ENCODE measurements around the gene GOLPH3. TPM values are rescaled to one million over a fixed set of nuclear protein-coding genes. Genes with fewer than 3 reads are reported as not detected.

Gene GOLPH3
- total and polyA plus RNA-seq, 2 experiments from 2014 or later: 68.5 to 96.1 TPM

GRCh38 chr5:32195265-32195664 is 21.1 kb upstream of the GOLPH3 start:
- Mint-ChIP-seq H3K27ac (no peak overlapping the region), H3K4me1 (no peaks in the 10 kb centered on the region; the same call in 2 of the 3 replicates), H3K9me3 (no peaks in the 10 kb centered on the region; the same call in 2 of the 3 replicates), H3K27me3 (ENCODE audit: insufficient read depth, low read depth, poor library complexity) (peaks cover 2% of the 10 kb centered on the region), H3K36me3 (ENCODE audit: low read depth) (no peaks in the 10 kb centered on the region), H3K4me3 (no peak overlapping the region)
- no peaks in the 10 kb centered on the region for H3K9me2 ChIP-seq (ENCODE audit: insufficient read depth)
- peak overlapping the region; percentile 16; the same call in 1 of the 2 replicates for H2AFZ ChIP-seq
- no peak overlapping the region for H3K4me3 ChIP-seq
- no peak for ATAC-seq
- H3K4me2 ChIP-seq: no peak overlapping the region
- no peak for DNase-seq (ENCODE audit: low spot score)
- no peaks in the 10 kb centered on the region for H4K20me1 ChIP-seq (replicated peaks; ENCODE audit: insufficient read depth)
- no peaks in the 10 kb centered on the region for H3K4me1 ChIP-seq (ENCODE audit: insufficient read depth)
- no peaks in the 10 kb centered on the region for H3K27me3 ChIP-seq (ENCODE audit: insufficient read depth)
- H3K79me2 ChIP-seq (replicated peaks; ENCODE audit: insufficient read depth): no peaks in the 10 kb centered on the region
- no peaks in the 10 kb centered on the region for H3F3A ChIP-seq (replicated peaks; ENCODE audit: low read depth)
- no peak overlapping the region for H3K27ac ChIP-seq (ENCODE audit: low read depth)
- TF ChIP-seq ETS1 (IDR thresholded peaks at IDR 0.05) (no peak), EZH2phosphoT487 (IDR thresholded peaks at IDR 0.05; ENCODE audit: unreplicated experiment) (no peak)
- no peaks in the 10 kb centered on the region for H3K36me3 ChIP-seq (ENCODE audit: insufficient read depth)

GRCh38 chr5:32193591-32193990 is 19.5 kb upstream of the GOLPH3 start:
- DNase-seq (ENCODE audit: low spot score): no peak
- Histone ChIP-seq H3F3A (replicated peaks; ENCODE audit: low read depth) (no peaks in the 10 kb centered on the region), H3K27me3 (ENCODE audit: insufficient read depth) (no peaks in the 10 kb centered on the region), H3K79me2 (replicated peaks; ENCODE audit: insufficient read depth) (no peaks in the 10 kb centered on the region), H3K27ac (ENCODE audit: low read depth) (no peak overlapping the region), H2AFZ (0 out of 2 replicates have a peak overlapping the region, but pooled peaks have one; percentile 64), H4K20me1 (replicated peaks; ENCODE audit: insufficient read depth) (no peaks in the 10 kb centered on the region), H3K36me3 (ENCODE audit: insufficient read depth) (no peaks in the 10 kb centered on the region), H3K9me2 (ENCODE audit: insufficient read depth) (no peaks in the 10 kb centered on the region), H3K4me1 (ENCODE audit: insufficient read depth) (no peaks in the 10 kb centered on the region), H3K4me3 (no peak overlapping the region), H3K4me2 (no peak overlapping the region)
- Mint-ChIP-seq H3K27ac (no peak overlapping the region), H3K27me3 (ENCODE audit: insufficient read depth, low read depth, poor library complexity) (peaks cover 2% of the 10 kb centered on the region), H3K36me3 (ENCODE audit: low read depth) (no peaks in the 10 kb centered on the region; the same call in 2 of the 3 replicates), H3K4me3 (no peak overlapping the region), H3K9me3 (peaks cover 2% of the 10 kb centered on the region; the same call in 1 of the 3 replicates), H3K4me1 (no peaks in the 10 kb centered on the region; the same call in 2 of the 3 replicates)
- no peak for TF ChIP-seq ETS1 (IDR thresholded peaks at IDR 0.05)
- TF ChIP-seq NANOG (IDR thresholded peaks at IDR 0.05; ENCODE audit: borderline replicate concordance): no peak
- ATAC-seq: no peak; the same call in 2 of the 3 replicates

- H2AFZ ChIP-seq: peak overlapping the region; percentile 64; the same call in 1 of the 2 replicates
Measured at GRCh38 chr5:32190095-32190494, 16.0 kb upstream of the GOLPH3 start.

More at GRCh38 chr5:32190095-32190494, 16.0 kb upstream of the GOLPH3 start:
- TF ChIP-seq JUNB (IDR thresholded peaks at IDR 0.05; ENCODE audit: unreplicated experiment): no peak
- Mint-ChIP-seq H3K36me3 (ENCODE audit: low read depth) (no peaks in the 10 kb centered on the region; the same call in 2 of the 3 replicates), H3K27ac (no peak overlapping the region), H3K4me3 (no peak overlapping the region), H3K4me1 (no peaks in the 10 kb centered on the region; the same call in 2 of the 3 replicates), H3K9me3 (peaks cover 14% of the 10 kb centered on the region; the same call in 1 of the 3 replicates), H3K27me3 (ENCODE audit: insufficient read depth, low read depth, poor library complexity) (peaks cover 4% of the 10 kb centered on the region)
- Histone ChIP-seq H3K36me3 (ENCODE audit: insufficient read depth) (no peaks in the 10 kb centered on the region), H3K27me3 (ENCODE audit: insufficient read depth) (no peaks in the 10 kb centered on the region), H3K9me2 (ENCODE audit: insufficient read depth) (no peaks in the 10 kb centered on the region), H3K4me3 (no peak overlapping the region), H3K4me1 (ENCODE audit: insufficient read depth) (no peaks in the 10 kb centered on the region), H4K20me1 (replicated peaks; ENCODE audit: insufficient read depth) (no peaks in the 10 kb centered on the region), H3F3A (replicated peaks; ENCODE audit: low read depth) (no peaks in the 10 kb centered on the region), H3K79me2 (replicated peaks; ENCODE audit: insufficient read depth) (no peaks in the 10 kb centered on the region), H3K4me2 (no peak overlapping the region), H3K27ac (ENCODE audit: low read depth) (no peak overlapping the region)
- ATAC-seq: no peak
- DNase-seq (ENCODE audit: low spot score): peak; percentile 25

All from GM23338 (cell line).